Colonic mucosa (tissue), 4 donors: ENCODE measurements around the gene GYG1. TPM values are rescaled to one million over a fixed set of nuclear protein-coding genes. Genes with fewer than 3 reads are reported as not detected.

Experiments
- DNase-seq: peaks from one replicate; pipeline ENCODE4 v3.0.0-alpha.2; 2020
- H3K27ac ChIP-seq: fragments of 200-600 bp; one replicate; pipeline ENCODE4 v1.8.0; 2021
- H3K27me3 ChIP-seq: fragments of 200-600 bp; one replicate; pipeline ENCODE4 v1.8.0; 2021
- H3K36me3 ChIP-seq: fragments of 200-600 bp; one replicate; pipeline ENCODE4 v1.8.0; 2021
- H3K4me1 ChIP-seq: fragments of 200-600 bp; one replicate; pipeline ENCODE4 v1.8.0; 2021; ENCODE audit warnings: mild to moderate bottlenecking
- H3K4me3 ChIP-seq: fragments of 200-600 bp; one replicate; pipeline ENCODE4 v1.8.0; 2021
- H3K9ac ChIP-seq, 2 donors: one replicate each; pipeline ENCODE4 v1.7.0; 2013; ENCODE audit warnings: control low read depth in 2 of 2, low read depth in 2 of 2, low read length in 2 of 2
- H3K9me3 ChIP-seq: fragments of 200-600 bp; one replicate; pipeline ENCODE4 v1.8.0; 2021
- intact Hi-C: fragments of 100-400 bp; cut with DNase I; formaldehyde crosslinking; loops from one replicate; pipeline ENCODE4 v1.14.1; 2022
- total RNA-seq, 2 donors: library from RNA; stranded (reverse); fragmentation: NEBNext Ultra II Directional in 1 of 2; extraction: Animal tissue kit (Norgen Biotek cat#: 25700) in 1 of 2; gene quantifications; one replicate each; pipeline ENCODE4 v1.2.1, GENCODE V29; 2021
- TF ChIP-seq, protein P1 (sequence below): fragments of 200-600 bp; IDR thresholded peaks from one replicate; pipeline ENCODE4 v1.8.0; 2022; ENCODE audit warnings: antibody characterized with exemption, mild to moderate bottlenecking
- donor health status: healthy.
- donor health status: DM: no; HTN: no; CAD: no.
- donor health status: DM: no; HTN: no; CAD: no.

GYG1 gene
- total RNA-seq, 2 donors from 2014 or later = 26.1 to 32.2 TPM

- no peak overlapping the region for H3K27ac ChIP-seq
- no peaks in the 10 kb centered on the region for H3K36me3 ChIP-seq
Observed at GRCh38 chr3:149004622-149005021, 13.3 kb downstream of the GYG1 start.

DNA sequence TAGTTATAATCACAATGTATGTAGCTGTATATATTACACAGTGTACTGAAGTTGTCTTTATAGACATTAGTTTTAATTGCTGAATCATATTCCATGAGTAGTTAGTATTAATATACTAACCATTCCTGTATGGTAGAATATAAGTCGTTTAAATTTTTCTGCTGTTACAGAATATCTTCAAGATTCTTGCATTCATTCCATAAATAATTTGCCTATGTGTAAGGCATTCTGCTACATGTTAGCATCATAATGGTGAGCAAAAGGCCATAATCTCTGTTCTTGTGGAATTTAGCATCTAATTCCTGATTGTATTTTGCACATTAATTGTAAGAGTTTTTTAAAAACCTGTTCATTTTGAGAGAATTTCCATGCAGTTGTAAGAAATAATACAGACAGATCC is 14.1 kb downstream of the GYG1 start:
- Histone ChIP-seq H3K9ac (no peak overlapping the region), H3K27me3 (no peaks in the 10 kb centered on the region), H3K36me3 (no peaks in the 10 kb centered on the region), H3K27ac (no peak overlapping the region), H3K4me1 (no peaks in the 10 kb centered on the region), H3K9me3 (no peaks in the 10 kb centered on the region), H3K4me3 (no peak overlapping the region)
- intact Hi-C loops = no loop called here
- TF ChIP-seq, protein P1, sequence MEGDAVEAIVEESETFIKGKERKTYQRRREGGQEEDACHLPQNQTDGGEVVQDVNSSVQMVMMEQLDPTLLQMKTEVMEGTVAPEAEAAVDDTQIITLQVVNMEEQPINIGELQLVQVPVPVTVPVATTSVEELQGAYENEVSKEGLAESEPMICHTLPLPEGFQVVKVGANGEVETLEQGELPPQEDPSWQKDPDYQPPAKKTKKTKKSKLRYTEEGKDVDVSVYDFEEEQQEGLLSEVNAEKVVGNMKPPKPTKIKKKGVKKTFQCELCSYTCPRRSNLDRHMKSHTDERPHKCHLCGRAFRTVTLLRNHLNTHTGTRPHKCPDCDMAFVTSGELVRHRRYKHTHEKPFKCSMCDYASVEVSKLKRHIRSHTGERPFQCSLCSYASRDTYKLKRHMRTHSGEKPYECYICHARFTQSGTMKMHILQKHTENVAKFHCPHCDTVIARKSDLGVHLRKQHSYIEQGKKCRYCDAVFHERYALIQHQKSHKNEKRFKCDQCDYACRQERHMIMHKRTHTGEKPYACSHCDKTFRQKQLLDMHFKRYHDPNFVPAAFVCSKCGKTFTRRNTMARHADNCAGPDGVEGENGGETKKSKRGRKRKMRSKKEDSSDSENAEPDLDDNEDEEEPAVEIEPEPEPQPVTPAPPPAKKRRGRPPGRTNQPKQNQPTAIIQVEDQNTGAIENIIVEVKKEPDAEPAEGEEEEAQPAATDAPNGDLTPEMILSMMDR = no peak
- no peak for DNase-seq

More at GRCh38 chr3:149004622-149005021, 13.3 kb downstream of the GYG1 start:
- DNase-seq = no peak
- Histone ChIP-seq H3K4me3 (no peak overlapping the region), H3K9me3 (no peaks in the 10 kb centered on the region), H3K9ac (no peak overlapping the region), H3K4me1 (no peaks in the 10 kb centered on the region), H3K27me3 (no peaks in the 10 kb centered on the region)
- TF ChIP-seq, protein P1 = no peak
- intact Hi-C loops = no loop called here

DNA sequence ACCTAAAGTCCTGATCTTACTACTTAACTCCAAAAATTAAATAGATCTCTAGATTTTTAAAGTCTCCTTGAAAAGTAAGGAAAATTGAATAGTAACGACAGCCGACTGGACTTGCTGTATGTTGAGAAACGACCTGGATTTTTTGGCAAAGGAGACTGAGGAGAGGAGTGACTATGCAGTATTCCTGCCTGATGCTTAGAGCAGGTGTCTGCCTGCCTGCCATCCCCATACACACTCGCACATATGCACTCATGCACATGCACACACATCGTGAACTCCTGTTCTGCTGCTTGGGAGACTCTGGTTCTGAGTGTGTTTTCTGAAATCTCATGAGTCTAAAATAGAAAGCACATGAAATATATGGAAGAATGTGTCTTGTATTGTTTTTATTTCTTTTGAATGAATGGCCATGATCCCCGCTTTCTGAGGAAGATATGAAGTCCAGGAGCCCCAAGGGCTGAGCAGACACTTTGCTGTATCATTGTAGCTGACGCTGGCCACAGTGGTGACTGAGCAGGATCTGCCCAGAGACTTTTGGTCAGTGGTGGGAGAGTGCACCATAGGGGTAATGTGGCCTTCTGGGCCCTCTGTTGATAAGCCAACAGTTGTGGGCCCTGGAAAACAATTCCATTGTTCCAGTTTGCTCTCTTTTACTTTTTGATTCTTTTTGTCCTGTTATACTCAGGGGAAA is 16.4 kb downstream of the GYG1 start:
- H3K9ac ChIP-seq = no peak overlapping the region
- H3K4me1 ChIP-seq = no peaks in the 10 kb centered on the region
- H3K36me3 ChIP-seq = no peaks in the 10 kb centered on the region
- TF ChIP-seq, protein P1 = no peak
- intact Hi-C loops = no loop called here
- no peak for DNase-seq
- H3K4me3 ChIP-seq = no peak overlapping the region
- H3K27ac ChIP-seq = no peak overlapping the region
- no peaks in the 10 kb centered on the region for H3K27me3 ChIP-seq
- no peaks in the 10 kb centered on the region for H3K9me3 ChIP-seq

DNA sequence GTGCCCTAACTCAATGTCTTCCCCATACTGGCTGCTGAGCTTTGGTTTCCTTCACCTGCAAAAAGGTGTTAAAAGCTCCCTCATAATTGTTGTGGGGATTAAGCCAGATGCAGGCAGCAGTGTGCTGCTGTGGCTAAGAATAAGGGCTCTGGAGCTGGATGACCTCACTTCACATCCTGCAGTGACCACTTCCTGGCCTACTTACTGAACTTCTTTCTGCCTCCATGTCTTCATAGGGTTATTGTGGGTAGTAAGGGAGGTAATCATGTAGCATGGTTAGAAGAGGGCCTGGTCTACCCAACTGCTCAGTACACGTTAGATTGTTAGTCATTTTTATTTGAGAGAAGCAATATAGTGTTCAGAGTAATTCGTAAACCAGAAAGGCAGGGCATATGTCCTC is 18.4 kb downstream of the GYG1 start:
- Histone ChIP-seq H3K4me1 (no peaks in the 10 kb centered on the region), H3K36me3 (no peaks in the 10 kb centered on the region), H3K9ac (no peak overlapping the region), H3K27ac (no peak overlapping the region), H3K27me3 (no peaks in the 10 kb centered on the region), H3K9me3 (no peaks in the 10 kb centered on the region), H3K4me3 (no peak overlapping the region)
- TF ChIP-seq, protein P1 = no peak
- intact Hi-C loops = no loop called here
- DNase-seq = no peak

GRCh38 chr3:149010504-149010951 is 19.2 kb downstream of the GYG1 start:
- Histone ChIP-seq H3K4me3 (no peak overlapping the region), H3K9ac (no peak overlapping the region), H3K27ac (no peak overlapping the region), H3K9me3 (no peaks in the 10 kb centered on the region), H3K36me3 (no peaks in the 10 kb centered on the region), H3K4me1 (no peaks in the 10 kb centered on the region), H3K27me3 (no peaks in the 10 kb centered on the region)
- TF ChIP-seq, protein P1 = no peak
- intact Hi-C loops = no loop called here
- DNase-seq = no peak
